ENCODE data around the gene BICC1.

BICC1 gene

GRCh38 chr10:58512491-58513187 lies at the start of gene BICC1:
BICC1 (plus strand) TSS chr10:58512872; CDS start chr10:58513144, 272 bp downstream.
- no peak for DNase-seq

GRCh38 chr10:58464956-58465355 lies 47.7 kb upstream of the BICC1 start:
- no peak for DNase-seq

GRCh38 chr10:58465629-58466028 lies 47.0 kb upstream of the BICC1 start:
- DNase-seq = no peak

GRCh38 chr10:58467931-58468635 lies 44.6 kb upstream of the BICC1 start:
- no peak for DNase-seq

GRCh38 chr10:58473976-58474375 lies 38.7 kb upstream of the BICC1 start:
- no peak for DNase-seq

- no peak for DNase-seq
These were observed 37.1 kb upstream of the BICC1 start for GRCh38 chr10:58475322-58476277.

GRCh38 chr10:58477122-58477521 lies 35.5 kb upstream of the BICC1 start:
- DNase-seq = no peak

GRCh38 chr10:58477902-58478301 lies 34.8 kb upstream of the BICC1 start:
- DNase-seq = no peak

- no peak for DNase-seq
These were observed 33.6 kb upstream of the BICC1 start for GRCh38 chr10:58479045-58479444.

- DNase-seq = no peak
These were observed 32.4 kb upstream of the BICC1 start for GRCh38 chr10:58480321-58480720.

GRCh38 chr10:58481569-58482109 lies 31.0 kb upstream of the BICC1 start:
- DNase-seq = no peak

GRCh38 chr10:58486821-58487220 lies 25.9 kb upstream of the BICC1 start:
- DNase-seq = no peak

GRCh38 chr10:58488921-58489320 lies 23.8 kb upstream of the BICC1 start:
- no peak for DNase-seq

GRCh38 chr10:58502956-58503355 lies 9.7 kb upstream of the BICC1 start:
- no peak for DNase-seq

GRCh38 chr10:58508316-58508715 lies 4.4 kb upstream of the BICC1 start:
- DNase-seq = no peak

GRCh38 chr10:58511765-58512490 lies 744 bp upstream of the BICC1 start:
- DNase-seq = no peak

- no peak for DNase-seq
These were observed 777 bp downstream of the BICC1 start for GRCh38 chr10:58513188-58514110.

- DNase-seq = no peak
These were observed 1.6 kb downstream of the BICC1 start for GRCh38 chr10:58514111-58514770.

GRCh38 chr10:58515291-58515941 lies 2.7 kb downstream of the BICC1 start:
- DNase-seq = no peak

GRCh38 chr10:58516119-58516518 lies 3.4 kb downstream of the BICC1 start:
- DNase-seq = no peak
